HG02884 (cell line): ENCODE results near the gene AKT3.
"Not testable (repeated sequence)": the region's sequence is repeated elsewhere in the genome, so short reads cannot be mapped to it uniquely, and the experiment has no call there.

Source experiments
- ATAC-seq: cut with Tn5 transposase; IDR thresholded peaks from one replicate; pipeline ENCODE4 v1.9.1; 2021; ENCODE audit warnings: mild to moderate bottlenecking, moderate library complexity; ENCODE audit not compliant: unreplicated experiment

AKT3 gene

DNA sequence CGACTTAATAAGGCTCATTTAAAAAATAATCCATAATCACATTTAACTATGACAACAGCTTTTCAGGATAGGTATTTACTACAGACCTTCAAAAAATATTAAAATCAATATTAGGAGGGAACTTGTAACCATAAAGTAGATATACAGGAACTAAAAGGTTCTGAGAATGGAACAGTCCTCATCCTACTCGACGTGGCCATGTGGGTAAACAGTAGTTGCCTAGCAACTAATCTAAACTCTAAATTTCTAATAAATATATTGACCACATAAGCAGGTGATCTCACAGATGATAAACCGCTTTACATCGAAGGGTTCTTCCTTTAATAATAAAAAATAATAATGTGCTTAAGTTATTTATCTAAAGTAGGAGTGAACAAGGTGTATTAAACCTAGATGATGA is 7.9 kb downstream of the AKT3 start:
- no peak for ATAC-seq

DNA sequence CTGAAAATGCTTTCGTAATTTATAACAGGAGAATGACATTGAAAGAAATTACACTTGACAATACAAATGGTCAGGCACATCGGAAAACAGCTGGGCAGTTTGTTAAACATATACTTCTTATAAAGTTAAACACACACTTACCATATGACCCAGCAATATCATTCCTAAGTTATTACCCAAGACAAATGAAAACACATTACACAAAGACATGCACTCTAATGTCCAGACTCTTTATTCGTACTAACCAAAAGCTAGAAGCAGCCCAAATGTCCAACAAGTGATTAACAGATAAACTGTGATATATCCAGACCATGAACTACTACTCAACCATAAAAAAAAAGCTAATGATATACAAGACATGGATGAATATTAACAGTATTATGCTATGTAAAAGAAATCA is 8.5 kb downstream of the AKT3 start:
- no peak for ATAC-seq

DNA sequence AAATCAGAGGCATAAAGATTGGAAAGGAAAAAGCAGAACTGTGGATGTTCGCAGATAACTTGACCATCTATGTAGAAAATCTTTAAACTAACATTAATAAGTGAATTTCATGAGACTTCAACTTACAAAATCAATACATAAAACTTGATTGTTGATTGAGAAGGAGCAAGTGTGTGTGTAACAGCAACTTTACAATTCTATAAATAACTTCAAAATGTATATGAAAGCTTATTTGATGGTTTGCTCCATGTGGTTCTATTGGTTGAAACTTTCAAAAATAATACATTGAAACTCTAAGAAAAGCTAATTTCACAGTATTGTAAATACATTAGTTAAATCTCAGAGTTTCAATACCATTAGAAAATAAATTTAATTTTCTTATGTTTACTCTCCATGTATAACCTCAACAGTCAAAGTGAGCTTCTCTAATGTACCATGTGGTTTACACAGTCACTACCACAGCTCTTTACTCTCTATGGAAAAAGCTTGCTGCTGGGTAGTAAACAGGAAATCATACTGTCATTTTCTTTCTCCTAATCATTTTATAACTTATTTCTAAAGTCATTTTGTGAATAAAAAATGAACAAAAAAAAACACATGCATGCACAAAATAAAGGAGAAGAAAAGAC is 12.0 kb downstream of the AKT3 start:
- ATAC-seq: peak; percentile 94

DNA sequence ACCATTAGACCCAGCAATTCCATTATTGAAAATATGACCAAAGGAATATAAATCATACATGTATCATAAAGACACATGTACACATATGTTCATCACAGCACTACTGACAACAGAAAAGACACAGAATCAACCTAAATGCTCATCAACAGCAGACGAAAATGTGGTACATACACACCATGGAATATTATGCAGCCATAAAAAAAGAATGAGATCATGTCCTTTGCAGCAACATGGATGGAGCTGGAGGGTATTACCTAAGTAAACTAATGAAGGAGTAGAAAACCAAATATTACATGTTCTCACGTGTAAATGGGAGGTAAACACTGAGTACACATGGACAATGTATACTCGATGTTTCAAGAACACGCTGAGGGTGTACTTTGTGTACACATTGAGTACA is 15.9 kb downstream of the AKT3 start:
- ATAC-seq: no peak

DNA sequence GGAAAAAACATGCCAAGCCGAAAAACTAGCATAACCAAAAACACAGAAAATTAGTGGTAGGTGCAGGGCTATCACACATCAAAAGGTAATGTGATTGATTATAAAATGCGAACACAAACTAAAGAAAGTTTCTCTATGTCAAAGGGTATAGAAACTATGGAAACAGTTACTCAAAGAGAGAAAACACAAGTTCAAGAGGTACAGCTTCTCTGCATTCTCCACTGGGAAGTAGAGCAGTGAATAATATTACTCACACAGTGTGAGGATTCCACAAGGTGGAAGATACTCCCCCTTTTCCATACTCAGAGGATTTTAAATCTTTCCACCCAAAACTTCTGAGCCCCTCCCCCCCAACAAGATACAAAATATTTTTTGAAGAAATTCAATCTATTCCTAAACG is 18.6 kb downstream of the AKT3 start:
- no peak for ATAC-seq

DNA sequence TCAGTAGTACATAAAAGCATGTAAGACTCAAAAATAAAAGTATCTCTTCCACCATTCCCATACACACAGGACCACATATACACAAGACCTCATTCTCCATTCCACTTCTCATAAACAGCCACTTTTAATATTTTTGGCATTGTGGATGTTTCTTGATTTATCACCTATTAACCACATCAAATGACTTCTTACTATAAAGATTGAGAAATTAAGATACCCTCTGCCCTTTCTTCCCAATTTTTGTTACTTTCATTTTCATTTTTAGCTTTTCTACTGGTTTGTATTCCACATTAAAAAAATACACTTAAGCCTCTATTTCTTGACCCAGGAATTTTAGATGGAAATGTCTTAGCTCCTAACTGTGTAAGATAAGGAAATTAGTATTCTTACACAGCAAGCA is 22.8 kb downstream of the AKT3 start:
- ATAC-seq: no peak

DNA sequence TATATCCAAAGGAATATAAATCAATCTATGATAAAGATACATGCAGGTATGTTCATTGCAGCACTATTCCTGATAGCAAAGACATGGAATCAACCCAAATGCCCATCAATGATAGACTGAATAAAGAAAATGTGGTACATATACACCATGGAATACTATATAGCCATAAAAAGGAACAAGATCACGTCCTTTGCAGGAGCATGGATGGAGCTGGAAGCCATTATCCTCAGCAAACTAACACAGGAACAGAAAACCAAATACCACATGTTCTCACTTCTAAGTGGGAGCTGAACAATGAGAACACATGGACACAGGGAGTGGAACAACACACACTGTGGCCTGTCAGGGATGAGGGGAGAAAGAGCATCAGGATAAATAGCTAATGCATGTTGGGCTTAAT is 25.1 kb downstream of the AKT3 start:
- not testable (repeated sequence) for ATAC-seq

DNA sequence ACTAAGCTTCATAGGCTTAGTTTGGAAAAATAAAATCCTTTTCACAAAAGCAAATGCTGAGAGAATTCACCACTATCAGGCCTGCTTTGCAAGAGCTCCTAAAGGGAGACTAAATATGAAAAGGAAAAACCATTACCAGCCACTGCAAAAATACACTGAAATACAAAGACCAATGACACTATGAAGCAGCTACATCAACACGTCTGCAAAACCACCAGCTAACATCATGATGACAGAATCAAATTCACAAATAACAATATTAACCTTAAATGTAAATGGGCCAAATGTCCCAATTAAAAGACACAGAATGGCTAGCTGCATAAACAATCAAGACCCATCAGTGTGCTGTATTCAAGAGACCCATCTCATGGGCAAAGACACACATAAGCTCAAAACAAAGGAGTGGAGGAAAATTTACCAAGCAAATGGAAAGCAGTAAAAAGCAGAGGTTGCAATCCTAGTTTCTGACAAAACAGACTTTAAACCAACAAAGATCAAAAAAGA is 28.8 kb downstream of the AKT3 start:
- ATAC-seq: no peak

DNA sequence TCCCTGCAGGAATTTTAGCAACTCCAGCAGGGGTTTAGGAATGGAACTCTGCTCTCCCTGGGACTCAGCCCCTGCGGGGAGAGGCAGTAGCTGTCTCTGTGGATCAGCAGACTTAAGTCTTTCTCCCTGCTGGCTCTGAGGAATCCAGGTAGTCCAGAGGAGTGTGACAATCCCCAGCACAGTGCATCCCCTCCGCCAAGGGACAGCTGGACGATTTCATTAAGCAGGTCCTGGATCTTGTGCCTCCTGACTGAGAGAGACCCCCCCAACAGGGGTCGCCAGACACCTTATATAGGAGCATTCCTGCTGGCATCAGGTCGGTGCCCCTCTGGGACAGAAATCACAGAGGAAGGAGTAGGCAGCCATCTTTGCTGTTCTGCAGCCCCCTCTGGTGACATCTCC is 30.6 kb downstream of the AKT3 start:
- no peak for ATAC-seq

DNA sequence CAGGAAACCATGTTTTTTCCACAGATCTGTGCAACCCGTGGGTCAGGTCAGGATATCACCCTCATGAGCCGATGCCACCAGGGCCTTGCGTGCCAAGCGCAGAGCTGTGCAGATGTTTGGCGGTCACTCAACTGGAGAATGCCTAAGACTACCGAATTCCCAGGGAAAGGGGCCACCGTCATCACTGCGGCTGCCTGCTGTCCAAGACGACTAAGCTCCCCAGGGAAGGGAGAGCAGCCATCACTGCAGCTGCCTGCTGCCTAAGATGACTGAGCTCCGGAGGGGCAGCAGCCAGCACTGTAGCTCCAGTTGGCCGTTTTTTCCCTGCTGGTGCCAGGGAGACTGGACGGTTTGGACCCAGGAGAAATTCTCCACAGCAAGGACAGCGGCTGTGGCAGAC is 31.1 kb downstream of the AKT3 start:
- no peak for ATAC-seq

DNA sequence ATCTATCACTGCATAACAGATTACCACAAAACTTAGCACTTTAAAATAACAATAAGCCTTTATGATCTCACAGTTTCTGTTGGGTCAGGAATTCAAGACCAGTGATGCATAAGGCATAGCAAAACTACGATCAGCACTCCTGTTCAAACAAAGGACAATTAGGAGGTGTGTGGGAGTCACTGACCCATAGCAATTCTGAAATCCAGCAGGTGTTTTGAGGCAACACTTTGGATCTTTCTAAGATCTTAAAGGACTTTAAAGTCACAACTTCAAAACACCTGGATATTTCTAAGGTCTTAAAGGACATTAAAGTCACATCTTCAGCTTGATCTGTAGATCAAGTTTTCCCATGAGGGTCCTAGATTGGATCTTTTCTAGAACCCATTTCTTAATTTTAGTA is 35.3 kb downstream of the AKT3 start:
- no peak for ATAC-seq

DNA sequence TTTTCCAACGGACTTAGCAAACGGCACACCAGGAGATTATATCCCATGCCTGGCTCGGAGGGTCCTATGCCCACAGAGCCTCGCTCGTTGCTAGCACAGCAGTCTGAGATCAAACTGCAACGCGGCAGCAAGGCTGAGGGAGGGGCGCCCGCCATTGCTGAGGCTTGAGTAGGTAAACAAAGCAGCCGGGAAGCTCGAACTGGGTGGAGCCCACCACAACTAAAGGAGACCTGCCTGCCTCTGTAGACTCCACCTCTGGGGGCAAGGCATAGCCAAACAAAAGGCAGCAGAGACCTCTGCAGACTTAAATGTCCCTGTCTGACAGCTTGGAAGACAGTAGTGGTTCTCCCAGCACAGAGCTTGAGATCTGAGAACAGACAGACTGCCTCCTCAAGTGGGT is 42.7 kb downstream of the AKT3 start:
- not testable (repeated sequence) for ATAC-seq

DNA sequence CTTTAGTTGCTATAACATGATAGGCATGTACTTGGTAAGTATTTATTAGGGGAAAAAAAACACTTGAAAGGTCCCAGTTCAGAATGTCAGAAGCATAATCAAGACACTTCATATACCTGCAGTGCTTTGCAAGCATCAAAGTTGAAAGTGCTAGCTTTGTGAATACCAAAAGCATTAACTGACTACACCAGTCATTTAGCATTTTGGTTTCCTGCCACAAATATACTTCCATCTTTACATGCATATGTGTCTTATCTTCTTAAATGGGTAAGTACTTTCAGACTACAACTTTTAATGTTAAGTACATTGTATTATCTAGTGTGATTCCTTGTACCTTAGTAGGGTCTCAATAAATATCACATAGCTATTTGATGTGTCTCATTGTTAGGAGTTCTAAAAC is 43.7 kb downstream of the AKT3 start:
- no peak for ATAC-seq

DNA sequence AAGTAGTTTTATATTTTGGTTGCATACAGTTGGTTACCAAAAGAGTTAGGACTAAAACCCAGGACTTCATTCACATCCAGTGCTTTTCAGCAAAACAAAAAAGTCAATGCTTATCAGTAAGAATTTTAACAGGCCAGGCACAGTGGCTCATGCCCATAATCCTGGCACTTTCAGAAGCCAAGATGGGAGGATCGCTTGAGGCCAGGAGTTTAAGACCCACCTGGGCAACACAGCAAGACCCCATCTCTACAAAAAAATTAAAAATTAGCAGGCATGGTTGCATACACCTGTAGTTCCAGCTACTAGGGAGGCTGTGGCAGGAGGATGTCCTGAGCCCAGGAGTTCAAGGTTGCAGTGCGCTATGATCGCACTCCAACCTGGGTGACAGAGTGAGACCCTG is 47.3 kb downstream of the AKT3 start:
- no peak for ATAC-seq

DNA sequence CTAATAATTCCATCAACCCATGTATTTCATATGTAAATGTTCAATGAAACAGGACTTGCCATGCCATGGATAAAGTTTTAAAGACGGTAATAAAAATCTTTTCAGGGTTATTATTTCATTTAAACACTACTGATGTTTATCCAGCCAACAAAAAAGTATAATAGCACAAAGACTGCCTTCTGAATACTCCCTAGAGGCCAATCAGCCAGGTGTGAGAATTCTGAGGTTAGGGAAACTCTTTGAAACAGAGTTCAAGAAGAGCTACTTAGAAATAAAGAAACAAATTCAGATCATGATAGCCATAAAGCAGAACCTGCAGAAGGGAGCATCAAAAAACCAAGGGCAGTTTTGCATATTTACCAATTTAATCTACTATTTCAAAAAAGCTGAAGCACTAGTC is 48.7 kb downstream of the AKT3 start:
- ATAC-seq: no peak

DNA sequence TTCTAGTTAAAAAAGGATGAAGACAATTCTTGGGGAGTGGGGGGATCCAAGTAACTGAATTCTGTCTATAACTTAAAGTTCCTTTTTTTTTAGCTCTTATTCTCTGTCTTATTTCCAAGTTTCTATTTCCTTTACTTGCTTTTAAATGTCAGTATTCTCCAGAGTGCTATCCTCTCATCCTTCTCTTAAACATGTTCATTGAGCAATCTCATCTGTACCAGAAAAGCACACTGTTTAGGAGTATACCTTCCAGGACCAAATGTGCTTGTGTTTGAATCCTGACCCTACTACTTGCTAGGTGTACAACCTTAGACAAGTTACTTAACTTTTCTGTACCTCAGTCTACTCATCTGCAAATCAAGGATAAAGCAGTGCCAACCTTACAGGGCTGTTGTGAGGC is 50.1 kb downstream of the AKT3 start:
- no peak for ATAC-seq

DNA sequence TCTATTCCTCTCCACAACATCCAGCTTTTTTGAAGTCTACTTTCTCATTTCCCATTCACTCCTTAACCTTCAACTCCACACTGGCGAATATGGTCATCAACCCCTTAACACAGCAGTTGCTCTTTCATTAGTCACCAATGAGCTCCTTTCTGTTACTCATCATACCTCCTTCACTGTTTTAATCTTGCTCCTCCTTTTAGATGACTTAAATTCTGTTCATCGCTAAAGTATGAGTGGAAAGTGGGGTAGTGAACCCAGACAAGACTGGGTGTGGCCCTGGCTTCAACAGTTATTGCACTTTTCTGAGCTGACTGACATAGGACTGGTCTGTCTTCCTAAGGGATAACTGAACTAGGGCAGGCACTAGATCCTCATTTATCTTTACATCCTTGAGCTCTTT is 51.3 kb downstream of the AKT3 start:
- ATAC-seq: no peak

DNA sequence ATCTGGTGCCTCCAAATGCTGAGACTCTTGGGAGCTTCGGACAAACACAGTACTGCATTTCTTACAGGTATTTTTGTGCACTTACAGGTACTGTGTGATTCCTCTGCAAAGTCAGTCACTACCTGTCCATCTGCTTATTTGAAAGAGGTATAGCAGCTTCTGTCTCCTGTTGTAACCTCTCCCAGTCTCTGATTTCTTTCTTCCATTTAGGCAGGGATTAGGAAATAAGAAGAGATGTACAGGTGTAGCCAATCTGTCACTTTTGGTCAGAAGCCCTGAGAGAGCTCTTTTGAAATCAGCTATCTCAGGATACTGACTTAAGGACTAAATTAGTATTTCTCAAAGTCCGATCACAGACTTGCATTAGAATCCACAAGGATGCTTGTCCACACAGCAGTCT is 54.0 kb downstream of the AKT3 start:
- ATAC-seq: no peak

DNA sequence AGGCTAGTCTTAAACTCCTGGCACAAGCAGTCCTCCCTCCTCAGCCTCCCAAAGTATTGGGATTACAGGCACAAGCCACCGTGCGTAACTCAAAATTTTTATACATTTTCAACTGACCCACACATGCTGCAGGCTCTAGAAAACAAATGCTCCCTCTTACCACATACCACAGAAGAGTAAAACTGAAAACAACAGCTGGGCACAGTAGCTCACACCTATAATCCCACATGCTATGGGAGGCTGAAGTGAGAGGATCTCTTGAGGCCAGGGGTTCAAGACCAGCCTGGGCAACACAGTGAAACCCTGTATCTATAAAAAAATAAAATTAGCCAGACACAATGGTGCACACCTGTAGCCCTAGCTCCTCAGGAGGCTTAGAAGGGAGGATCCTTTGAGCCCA is 56.7 kb downstream of the AKT3 start:
- ATAC-seq: no peak

DNA sequence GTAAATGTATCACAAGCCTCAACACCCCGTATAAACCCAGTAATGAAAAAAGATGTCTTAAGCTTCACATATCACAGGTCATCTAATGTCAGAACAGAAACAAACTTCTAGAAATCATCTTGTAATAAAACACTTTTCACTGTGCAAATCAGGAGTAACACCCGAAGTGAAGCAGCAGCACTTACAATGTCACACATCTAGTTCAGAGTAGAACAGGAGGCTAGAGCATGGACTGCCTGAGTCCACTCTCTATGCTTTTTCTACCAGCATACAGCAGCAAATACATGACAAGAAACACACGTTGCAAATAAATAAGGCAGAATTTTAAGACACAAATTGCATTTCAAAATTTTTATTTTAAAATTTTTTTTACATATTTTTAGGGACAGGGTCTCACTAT is 57.2 kb downstream of the AKT3 start:
- no peak for ATAC-seq

DNA sequence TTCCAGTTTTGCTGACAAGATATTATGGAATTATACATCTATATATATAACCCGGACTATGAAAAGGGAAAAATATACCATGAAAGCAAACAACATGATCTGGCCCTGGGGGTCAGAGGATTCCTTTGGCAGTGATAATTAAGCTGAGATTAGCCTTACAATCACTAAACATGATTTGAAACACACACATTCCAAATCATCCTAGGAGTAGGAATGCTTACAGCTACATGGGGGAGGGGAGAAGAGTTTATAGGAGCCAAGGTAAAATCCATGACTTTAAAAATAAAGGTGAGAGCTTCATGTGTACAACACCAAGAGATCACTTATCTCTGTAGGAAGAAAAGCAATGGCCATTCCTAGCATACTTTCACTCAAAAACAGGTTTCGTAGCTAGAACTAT is 57.6 kb downstream of the AKT3 start:
- no peak for ATAC-seq

DNA sequence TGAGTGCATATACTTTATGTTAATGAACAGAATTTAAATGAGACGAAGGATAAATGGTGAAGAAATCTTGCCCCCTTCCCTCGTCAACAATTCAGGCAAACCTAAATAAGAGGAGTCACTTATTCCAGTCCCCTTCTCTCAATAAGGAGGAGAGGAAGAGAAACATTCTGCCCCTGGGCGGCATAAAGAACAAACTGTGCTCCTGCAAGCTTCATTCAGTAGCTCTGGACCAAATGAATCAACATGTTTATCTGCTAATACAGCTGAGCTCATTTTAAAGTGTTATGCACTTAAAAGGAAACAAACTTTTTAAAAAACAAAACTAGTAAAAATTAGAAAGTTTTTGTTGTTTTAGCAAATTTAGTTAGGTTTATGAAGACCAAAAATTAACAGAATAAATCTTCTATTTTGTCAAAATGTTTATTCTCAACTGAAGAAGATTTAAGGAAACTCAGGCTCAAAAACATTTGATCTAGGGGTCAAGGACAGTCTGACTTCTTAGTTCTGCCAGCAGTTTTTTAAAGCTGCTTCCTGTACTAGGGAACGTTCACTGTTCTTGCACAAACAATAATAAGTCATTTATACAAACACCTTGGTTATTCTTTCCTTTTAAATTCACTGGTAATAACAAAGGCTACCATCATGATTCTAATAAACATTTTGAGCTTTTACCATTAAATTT is 58.3 kb downstream of the AKT3 start:
- no peak for ATAC-seq

DNA sequence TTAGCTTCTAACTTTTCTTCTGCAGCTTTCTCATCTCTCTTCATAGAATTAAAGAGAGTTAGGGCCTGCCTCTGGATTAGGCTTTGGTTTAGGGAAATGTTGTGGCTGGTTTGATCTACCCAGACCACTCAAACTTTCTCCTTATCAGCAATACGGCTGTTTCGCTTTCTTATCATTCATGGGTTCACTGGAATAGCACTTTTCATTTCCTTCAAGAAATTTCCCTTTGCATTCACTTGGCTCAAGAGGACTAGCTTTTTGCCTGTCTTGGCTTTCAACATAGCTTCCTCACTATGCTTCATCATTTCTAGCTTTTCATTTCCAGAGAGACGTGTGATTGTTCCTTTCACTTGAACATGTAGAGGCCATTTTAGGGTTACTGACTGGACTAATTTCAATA is 59.6 kb downstream of the AKT3 start:
- ATAC-seq: no peak
